K562 (cell line): ENCODE data around the gene CARD9. TPM values are rescaled to one million over a fixed set of nuclear protein-coding genes. Genes with fewer than 3 reads are reported as not detected.

Experiments
- GABPB1 ChIP-seq: sonication (generic); formaldehyde crosslinking; IDR thresholded peaks from 2 replicates; pipeline ENCODE4 v1.8.0; 2022; ENCODE audit warnings: mild to moderate bottlenecking, missing genetic modification reagents
- LEF1 ChIP-seq: fragments of 450-650 bp; IDR thresholded peaks from 2 replicates; pipeline ENCODE4 v1.6.1; 2016; ENCODE audit warnings: mild to moderate bottlenecking
- PCBP1 ChIP-seq: fragments of 200-400 bp; formaldehyde crosslinking; IDR thresholded peaks from 2 replicates; pipeline ENCODE4 v1.6.1; 2018; ENCODE audit warnings: mild to moderate bottlenecking, low read depth, low read length; ENCODE audit not compliant: poor library complexity, severe bottlenecking
- RBM39 ChIP-seq: fragments of 200-400 bp; formaldehyde crosslinking; optimal IDR thresholded peaks from 2 replicates; pipeline ENCODE3; 2018; ENCODE audit warnings: low read depth, low read length
- SAFB2 ChIP-seq: fragments of 200-400 bp; formaldehyde crosslinking; IDR thresholded peaks from 2 replicates; pipeline ENCODE4 v1.6.1; 2018; ENCODE audit warnings: borderline replicate concordance, low read length, low read depth, moderate library complexity; ENCODE audit not compliant: severe bottlenecking
- SOX6 ChIP-seq: fragments of 450-650 bp; IDR thresholded peaks from 2 replicates; pipeline ENCODE4 v1.6.1; 2014; ENCODE audit warnings: mild to moderate bottlenecking
- YY1 ChIP-seq, 3 experiments: IDR thresholded peaks; 2 replicates each; pipeline ENCODE4 v1.6.1; 2011; ENCODE audit warnings: low read length in 2 of 3, mild to moderate bottlenecking in 2 of 3, moderate library complexity in 2 of 3, borderline replicate concordance in 1 of 3, control low read depth in 1 of 3, low read depth in 1 of 3; ENCODE audit not compliant: insufficient read depth in 3 of 3, insufficient replicate concordance in 2 of 3, control insufficient read depth in 1 of 3, insufficient read length in 1 of 3; ENCODE audit errors: extremely low read depth in 1 of 3
- ZNF253 ChIP-seq: fragments of 250-450 bp; sonication (Bioruptor Pico); conservative IDR thresholded peaks from 2 replicates; pipeline ENCODE4 v1.6.1; 2021; ENCODE audit warnings: mild to moderate bottlenecking
- polyA plus RNA-seq, 8 experiments: library from polyadenylated mRNA; depleted of rRNA in 4 of 8; stranded (reverse) in 5 of 8; unstranded in 3 of 8; fragments of >200 nt; fragmentation: Nextera tagmentation in 2 of 8; fragmentation: Illumina TruSeq in 1 of 8; extraction: Ambion mirVana in 2 of 8; extraction: Trizol in 1 of 8; gene quantifications; 2 replicates each; pipeline versions ENCODE4 v1.2.1 to v1.2.3, GENCODE V29; 2011 to 2014; ENCODE audit warnings: inconsistent platforms in 1 of 8, missing spikeins in 1 of 8
- total RNA-seq, 7 experiments: library from RNA; depleted of rRNA in 6 of 7; stranded (reverse); fragments of >200 nt in 6 of 7; fragmentation: Illumina TruSeq in 2 of 7; extraction: Trizol in 2 of 7; gene quantifications; 2 replicates each; pipeline versions ENCODE4 v1.2.1 to v1.2.3, GENCODE V29; 2011 to 2021; ENCODE audit warnings: low replicate concordance in 1 of 7
- TF ChIP-seq, protein P1 (sequence below), 2 experiments: fragments of 450-650 bp in 1 of 2; sonication (generic) in 1 of 2; formaldehyde crosslinking in 1 of 2; IDR thresholded peaks; 2 replicates each; pipeline versions ENCODE4 v1.7.1 to v1.9.0; 2016 to 2022; ENCODE audit warnings: inconsistent platforms in 1 of 2, mild to moderate bottlenecking in 1 of 2, missing genetic modification reagents in 1 of 2
- TF ChIP-seq, protein P2 (sequence below): sonication (generic); formaldehyde crosslinking; IDR thresholded peaks from 2 replicates; pipeline ENCODE4 v1.8.0; 2022; ENCODE audit warnings: mild to moderate bottlenecking, missing genetic modification reagents
- TF ChIP-seq, protein P3 (sequence below): IDR thresholded peaks from 2 replicates; pipeline ENCODE4 v1.6.1; 2011; ENCODE audit warnings: borderline replicate concordance, low read depth, mild to moderate bottlenecking, moderate library complexity, low read length; ENCODE audit not compliant: insufficient read depth, poor library complexity, severe bottlenecking

Gene CARD9
- total and polyA plus RNA-seq, 9 of the 15 experiments (the other 6 are each of a cell fraction or from before 2014, with no cell fraction given): 1.7 to 53.0 (median 9.7) TPM

DNA sequence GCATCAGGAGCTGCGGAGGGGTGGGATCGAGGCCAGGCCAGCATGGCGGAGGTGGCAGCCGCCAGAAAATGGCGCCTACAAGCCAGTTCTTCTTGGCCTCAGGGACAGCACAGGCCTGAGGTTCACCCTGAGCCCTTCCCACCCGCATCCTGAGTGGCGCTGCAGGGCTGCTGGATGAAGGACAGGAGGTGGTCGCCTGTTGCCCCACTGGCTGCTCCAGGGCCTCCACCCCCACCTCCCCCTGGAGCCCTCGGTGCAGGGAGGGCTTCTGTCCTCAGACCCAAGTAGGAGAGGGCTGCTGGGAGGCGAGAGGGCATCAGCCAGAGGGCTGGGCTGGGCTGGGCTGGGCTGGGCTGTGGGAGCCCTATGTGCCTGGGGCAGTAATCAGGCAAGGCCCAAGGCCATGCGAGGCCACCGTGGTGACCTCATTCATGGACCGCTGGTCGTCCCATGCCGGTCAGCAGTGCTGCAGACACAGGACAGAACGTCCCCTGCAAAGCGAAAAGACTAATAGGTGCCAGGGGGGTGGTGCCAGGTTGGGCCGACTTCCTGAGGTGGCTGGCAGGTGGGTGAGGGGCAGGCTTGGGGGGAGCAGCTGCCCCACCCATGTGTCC lies 32.3 kb downstream of the CARD9 start (continued):
- TF ChIP-seq, protein P1, sequence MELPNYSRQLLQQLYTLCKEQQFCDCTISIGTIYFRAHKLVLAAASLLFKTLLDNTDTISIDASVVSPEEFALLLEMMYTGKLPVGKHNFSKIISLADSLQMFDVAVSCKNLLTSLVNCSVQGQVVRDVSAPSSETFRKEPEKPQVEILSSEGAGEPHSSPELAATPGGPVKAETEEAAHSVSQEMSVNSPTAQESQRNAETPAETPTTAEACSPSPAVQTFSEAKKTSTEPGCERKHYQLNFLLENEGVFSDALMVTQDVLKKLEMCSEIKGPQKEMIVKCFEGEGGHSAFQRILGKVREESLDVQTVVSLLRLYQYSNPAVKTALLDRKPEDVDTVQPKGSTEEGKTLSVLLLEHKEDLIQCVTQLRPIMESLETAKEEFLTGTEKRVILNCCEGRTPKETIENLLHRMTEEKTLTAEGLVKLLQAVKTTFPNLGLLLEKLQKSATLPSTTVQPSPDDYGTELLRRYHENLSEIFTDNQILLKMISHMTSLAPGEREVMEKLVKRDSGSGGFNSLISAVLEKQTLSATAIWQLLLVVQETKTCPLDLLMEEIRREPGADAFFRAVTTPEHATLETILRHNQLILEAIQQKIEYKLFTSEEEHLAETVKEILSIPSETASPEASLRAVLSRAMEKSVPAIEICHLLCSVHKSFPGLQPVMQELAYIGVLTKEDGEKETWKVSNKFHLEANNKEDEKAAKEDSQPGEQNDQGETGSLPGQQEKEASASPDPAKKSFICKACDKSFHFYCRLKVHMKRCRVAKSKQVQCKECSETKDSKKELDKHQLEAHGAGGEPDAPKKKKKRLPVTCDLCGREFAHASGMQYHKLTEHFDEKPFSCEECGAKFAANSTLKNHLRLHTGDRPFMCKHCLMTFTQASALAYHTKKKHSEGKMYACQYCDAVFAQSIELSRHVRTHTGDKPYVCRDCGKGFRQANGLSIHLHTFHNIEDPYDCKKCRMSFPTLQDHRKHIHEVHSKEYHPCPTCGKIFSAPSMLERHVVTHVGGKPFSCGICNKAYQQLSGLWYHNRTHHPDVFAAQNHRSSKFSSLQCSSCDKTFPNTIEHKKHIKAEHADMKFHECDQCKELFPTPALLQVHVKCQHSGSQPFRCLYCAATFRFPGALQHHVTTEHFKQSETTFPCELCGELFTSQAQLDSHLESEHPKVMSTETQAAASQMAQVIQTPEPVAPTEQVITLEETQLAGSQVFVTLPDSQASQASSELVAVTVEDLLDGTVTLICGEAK (IDR thresholded peaks at IDR 0.05): no peak
- TF ChIP-seq, protein P1 (CRISPR knock-in tag; IDR thresholded peaks at IDR 0.05): no peak
- TF ChIP-seq ZNF253 (no peak), LEF1 (no peak), PCBP1 (no peak), SAFB2 (no peak), SOX6 (no peak), GABPB1 (CRISPR knock-in tag) (no peak), RBM39 (no peak), YY1 (IDR thresholded peaks at IDR 0.05; ENCODE audit: borderline replicate concordance in 1 of 3, control insufficient read depth in 1 of 3, extremely low read depth in 1 of 3, insufficient read depth in 3 of 3, insufficient read length in 1 of 3, insufficient replicate concordance in 2 of 3, low read depth in 1 of 3, low read length in 2 of 3) (peak in 2 of 3 experiments; percentile 14 to 63)
- TF ChIP-seq, protein P2, sequence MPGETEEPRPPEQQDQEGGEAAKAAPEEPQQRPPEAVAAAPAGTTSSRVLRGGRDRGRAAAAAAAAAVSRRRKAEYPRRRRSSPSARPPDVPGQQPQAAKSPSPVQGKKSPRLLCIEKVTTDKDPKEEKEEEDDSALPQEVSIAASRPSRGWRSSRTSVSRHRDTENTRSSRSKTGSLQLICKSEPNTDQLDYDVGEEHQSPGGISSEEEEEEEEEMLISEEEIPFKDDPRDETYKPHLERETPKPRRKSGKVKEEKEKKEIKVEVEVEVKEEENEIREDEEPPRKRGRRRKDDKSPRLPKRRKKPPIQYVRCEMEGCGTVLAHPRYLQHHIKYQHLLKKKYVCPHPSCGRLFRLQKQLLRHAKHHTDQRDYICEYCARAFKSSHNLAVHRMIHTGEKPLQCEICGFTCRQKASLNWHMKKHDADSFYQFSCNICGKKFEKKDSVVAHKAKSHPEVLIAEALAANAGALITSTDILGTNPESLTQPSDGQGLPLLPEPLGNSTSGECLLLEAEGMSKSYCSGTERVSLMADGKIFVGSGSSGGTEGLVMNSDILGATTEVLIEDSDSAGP (CRISPR knock-in tag): no peak
- TF ChIP-seq, protein P3, sequence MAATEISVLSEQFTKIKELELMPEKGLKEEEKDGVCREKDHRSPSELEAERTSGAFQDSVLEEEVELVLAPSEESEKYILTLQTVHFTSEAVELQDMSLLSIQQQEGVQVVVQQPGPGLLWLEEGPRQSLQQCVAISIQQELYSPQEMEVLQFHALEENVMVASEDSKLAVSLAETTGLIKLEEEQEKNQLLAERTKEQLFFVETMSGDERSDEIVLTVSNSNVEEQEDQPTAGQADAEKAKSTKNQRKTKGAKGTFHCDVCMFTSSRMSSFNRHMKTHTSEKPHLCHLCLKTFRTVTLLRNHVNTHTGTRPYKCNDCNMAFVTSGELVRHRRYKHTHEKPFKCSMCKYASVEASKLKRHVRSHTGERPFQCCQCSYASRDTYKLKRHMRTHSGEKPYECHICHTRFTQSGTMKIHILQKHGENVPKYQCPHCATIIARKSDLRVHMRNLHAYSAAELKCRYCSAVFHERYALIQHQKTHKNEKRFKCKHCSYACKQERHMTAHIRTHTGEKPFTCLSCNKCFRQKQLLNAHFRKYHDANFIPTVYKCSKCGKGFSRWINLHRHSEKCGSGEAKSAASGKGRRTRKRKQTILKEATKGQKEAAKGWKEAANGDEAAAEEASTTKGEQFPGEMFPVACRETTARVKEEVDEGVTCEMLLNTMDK: peak; percentile 73
